Measurements from ENCODE around the gene MED15. TPM values are rescaled to one million over a fixed set of nuclear protein-coding genes. Genes with fewer than 3 reads are reported as not detected.

MED15 gene
- total and polyA plus RNA-seq, 2 of the 4 experiments (the other 2 are of a cell fraction): 19.0 to 68.8 TPM

GRCh38 chr22:20604092-20604747 lies 96.8 kb downstream of the MED15 start:
- no peak overlapping the region for H3K4me3 ChIP-seq (ENCODE audit: insufficient read depth, low read depth, low read length)
- 81% methylated on average over 11 of the region's 23 CpGs; no CpG with 5 or more reads in 1 of the 2 experiments for WGBS, 2 experiments (ENCODE audit: extremely low coverage in 2 of 2, insufficient read length in 1 of 2)
- in situ Hi-C loops (cut with MboI; ENCODE audit: low sequenced_read_pairs): loop anchor here (10.0 kb wide), 1 partner anchor 81 kb away; no protein-coding TSS in a partner anchor
- H2BK120ac ChIP-seq (ENCODE audit: low read depth, low read length): no peak overlapping the region
- no peaks in the 10 kb centered on the region for H3K9me3 ChIP-seq (ENCODE audit: control insufficient read depth, insufficient read depth, low read length)
- TF ChIP-seq BHLHE40 (IDR thresholded peaks at IDR 0.05; ENCODE audit: low read depth, low read length) (no peak), MAZ (IDR thresholded peaks at IDR 0.05; ENCODE audit: borderline replicate concordance, low read depth, low read length) (no peak), RAD21 (IDR thresholded peaks at IDR 0.05; ENCODE audit: low read length) (no peak), CTCF (conservative IDR thresholded peaks at IDR 0.05; ENCODE audit: low read depth, low read length) (no peak), POLR2A (IDR thresholded peaks at IDR 0.05; ENCODE audit: low read depth, low read length) (no peak), RFX5 (IDR thresholded peaks at IDR 0.05; ENCODE audit: low read depth, low read length) (no peak), CEBPB (IDR thresholded peaks at IDR 0.05; ENCODE audit: low read depth, low read length) (no peak), RCOR1 (IDR thresholded peaks at IDR 0.05; ENCODE audit: insufficient replicate concordance, low read length) (no peak)
- TF ChIP-seq, protein P1, sequence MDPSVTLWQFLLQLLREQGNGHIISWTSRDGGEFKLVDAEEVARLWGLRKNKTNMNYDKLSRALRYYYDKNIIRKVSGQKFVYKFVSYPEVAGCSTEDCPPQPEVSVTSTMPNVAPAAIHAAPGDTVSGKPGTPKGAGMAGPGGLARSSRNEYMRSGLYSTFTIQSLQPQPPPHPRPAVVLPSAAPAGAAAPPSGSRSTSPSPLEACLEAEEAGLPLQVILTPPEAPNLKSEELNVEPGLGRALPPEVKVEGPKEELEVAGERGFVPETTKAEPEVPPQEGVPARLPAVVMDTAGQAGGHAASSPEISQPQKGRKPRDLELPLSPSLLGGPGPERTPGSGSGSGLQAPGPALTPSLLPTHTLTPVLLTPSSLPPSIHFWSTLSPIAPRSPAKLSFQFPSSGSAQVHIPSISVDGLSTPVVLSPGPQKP (IDR thresholded peaks at IDR 0.05; ENCODE audit: borderline replicate concordance, low read depth, low read length): no peak
- H2AK5ac ChIP-seq (ENCODE audit: low read depth, low read length): no peak overlapping the region
- intact Hi-C loops (cut with micrococcal nuclease): no loop called here
- dilution Hi-C loops (cut with HindIII; ENCODE audit: low sequenced_read_pairs, unreplicated experiment): no loop called here
- H4K20me1 ChIP-seq (ENCODE audit: insufficient read depth, low read length): no peaks in the 10 kb centered on the region
- ATAC-seq (ENCODE audit: low read depth) (no peak), DNase-seq (no peak)
- no peak overlapping the region for H2BK5ac ChIP-seq (ENCODE audit: low read depth, low read length, poor library complexity, severe bottlenecking)
- no peak overlapping the region for H2AFZ ChIP-seq (replicated peaks; ENCODE audit: low read length, poor library complexity)
- H3K56ac ChIP-seq (ENCODE audit: extremely low read depth, insufficient read depth, low read length): no peak overlapping the region
- no peak overlapping the region for H2BK20ac ChIP-seq (ENCODE audit: low read depth, low read length)
- no peaks in the 10 kb centered on the region for H3K36me3 ChIP-seq (ENCODE audit: control insufficient read depth, insufficient read depth, low read length)
- H4K8ac ChIP-seq (ENCODE audit: low read depth in 2 of 2, low read length in 2 of 2): no peak overlapping the region
- no peaks in the 10 kb centered on the region for H3K9me1 ChIP-seq (ENCODE audit: insufficient read depth, low read length)
- H3K4ac ChIP-seq (ENCODE audit: low read depth, low read length): no peak overlapping the region
- H4K5ac ChIP-seq (ENCODE audit: low read depth, low read length): no peak overlapping the region
- ChIA-PET POLR2A (ENCODE audit: unreplicated experiment) (no interaction called here), CTCF (interaction anchor here (0.5 kb wide), 1 partner anchor 40 kb away, joined by 4 read pairs; no protein-coding TSS in a partner anchor)
- H4K91ac ChIP-seq (ENCODE audit: insufficient read depth, low read depth, low read length): no peak overlapping the region
- H3K79me1 ChIP-seq (ENCODE audit: low read depth in 1 of 2, low read length in 2 of 2): no peaks in the 10 kb centered on the region
- no peak overlapping the region for H3K14ac ChIP-seq (replicated peaks; ENCODE audit: low read depth, low read length)
- BruUV-seq (replicated peaks): no TSS peak
- no peak overlapping the region for H2AK9ac ChIP-seq (replicated peaks; ENCODE audit: low read depth, low read length, poor library complexity)
- H3K4me2 ChIP-seq (ENCODE audit: low read depth, low read length): no peak overlapping the region
- H3K27me3 ChIP-seq (ENCODE audit: control insufficient read depth, insufficient read depth, low read length): peaks cover 45% of the 10 kb centered on the region
- no peaks in the 10 kb centered on the region for H3K4me1 ChIP-seq (ENCODE audit: control insufficient read depth, insufficient read depth, low read length)
- H3K27ac ChIP-seq (ENCODE audit: insufficient read depth, low read length): no peak overlapping the region
- no peak overlapping the region for H3K18ac ChIP-seq (ENCODE audit: low read depth, low read length)
- no peak overlapping the region for H2BK15ac ChIP-seq (ENCODE audit: low read depth, low read length)
- H3K23ac ChIP-seq (ENCODE audit: low read depth, low read length): no peak overlapping the region
- no peak overlapping the region for H3K9ac ChIP-seq (ENCODE audit: low read depth, low read length)

Measured in IMR-90 (cell line).